Measurements from ENCODE around the gene OR6Q1.

GRCh38 chr11:58075781-58076180 is 45.0 kb downstream of the OR6Q1 start:
- TF ChIP-seq, protein P1, sequence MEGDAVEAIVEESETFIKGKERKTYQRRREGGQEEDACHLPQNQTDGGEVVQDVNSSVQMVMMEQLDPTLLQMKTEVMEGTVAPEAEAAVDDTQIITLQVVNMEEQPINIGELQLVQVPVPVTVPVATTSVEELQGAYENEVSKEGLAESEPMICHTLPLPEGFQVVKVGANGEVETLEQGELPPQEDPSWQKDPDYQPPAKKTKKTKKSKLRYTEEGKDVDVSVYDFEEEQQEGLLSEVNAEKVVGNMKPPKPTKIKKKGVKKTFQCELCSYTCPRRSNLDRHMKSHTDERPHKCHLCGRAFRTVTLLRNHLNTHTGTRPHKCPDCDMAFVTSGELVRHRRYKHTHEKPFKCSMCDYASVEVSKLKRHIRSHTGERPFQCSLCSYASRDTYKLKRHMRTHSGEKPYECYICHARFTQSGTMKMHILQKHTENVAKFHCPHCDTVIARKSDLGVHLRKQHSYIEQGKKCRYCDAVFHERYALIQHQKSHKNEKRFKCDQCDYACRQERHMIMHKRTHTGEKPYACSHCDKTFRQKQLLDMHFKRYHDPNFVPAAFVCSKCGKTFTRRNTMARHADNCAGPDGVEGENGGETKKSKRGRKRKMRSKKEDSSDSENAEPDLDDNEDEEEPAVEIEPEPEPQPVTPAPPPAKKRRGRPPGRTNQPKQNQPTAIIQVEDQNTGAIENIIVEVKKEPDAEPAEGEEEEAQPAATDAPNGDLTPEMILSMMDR (IDR thresholded peaks at IDR 0.05), result no peak
- TF ChIP-seq GABPA (IDR thresholded peaks at IDR 0.05; ENCODE audit: low read depth) (no peak), ELF1 (IDR thresholded peaks at IDR 0.05) (no peak)
- TF ChIP-seq, protein P2, sequence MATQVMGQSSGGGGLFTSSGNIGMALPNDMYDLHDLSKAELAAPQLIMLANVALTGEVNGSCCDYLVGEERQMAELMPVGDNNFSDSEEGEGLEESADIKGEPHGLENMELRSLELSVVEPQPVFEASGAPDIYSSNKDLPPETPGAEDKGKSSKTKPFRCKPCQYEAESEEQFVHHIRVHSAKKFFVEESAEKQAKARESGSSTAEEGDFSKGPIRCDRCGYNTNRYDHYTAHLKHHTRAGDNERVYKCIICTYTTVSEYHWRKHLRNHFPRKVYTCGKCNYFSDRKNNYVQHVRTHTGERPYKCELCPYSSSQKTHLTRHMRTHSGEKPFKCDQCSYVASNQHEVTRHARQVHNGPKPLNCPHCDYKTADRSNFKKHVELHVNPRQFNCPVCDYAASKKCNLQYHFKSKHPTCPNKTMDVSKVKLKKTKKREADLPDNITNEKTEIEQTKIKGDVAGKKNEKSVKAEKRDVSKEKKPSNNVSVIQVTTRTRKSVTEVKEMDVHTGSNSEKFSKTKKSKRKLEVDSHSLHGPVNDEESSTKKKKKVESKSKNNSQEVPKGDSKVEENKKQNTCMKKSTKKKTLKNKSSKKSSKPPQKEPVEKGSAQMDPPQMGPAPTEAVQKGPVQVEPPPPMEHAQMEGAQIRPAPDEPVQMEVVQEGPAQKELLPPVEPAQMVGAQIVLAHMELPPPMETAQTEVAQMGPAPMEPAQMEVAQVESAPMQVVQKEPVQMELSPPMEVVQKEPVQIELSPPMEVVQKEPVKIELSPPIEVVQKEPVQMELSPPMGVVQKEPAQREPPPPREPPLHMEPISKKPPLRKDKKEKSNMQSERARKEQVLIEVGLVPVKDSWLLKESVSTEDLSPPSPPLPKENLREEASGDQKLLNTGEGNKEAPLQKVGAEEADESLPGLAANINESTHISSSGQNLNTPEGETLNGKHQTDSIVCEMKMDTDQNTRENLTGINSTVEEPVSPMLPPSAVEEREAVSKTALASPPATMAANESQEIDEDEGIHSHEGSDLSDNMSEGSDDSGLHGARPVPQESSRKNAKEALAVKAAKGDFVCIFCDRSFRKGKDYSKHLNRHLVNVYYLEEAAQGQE (IDR thresholded peaks at IDR 0.05; ENCODE audit: low read depth, low read length), result no peak
